Lung (tissue), 12 donors: ENCODE measurements around the gene CCDC85C. TPM values are rescaled to one million over a fixed set of nuclear protein-coding genes. Genes with fewer than 3 reads are reported as not detected.

Experiments
- ATAC-seq: fragments of 200-7000 bp; cut with Tn5 transposase; one replicate; pipeline ENCODE4 v1.9.1; 2020; ENCODE audit warnings: moderate number of reproducible peaks; ENCODE audit not compliant: insufficient read depth, low FRiP score
- DNase-seq, 3 donors: peaks; one replicate each; pipeline ENCODE4 v3.0.0-alpha.2; 2013 to 2017
- H3K27ac ChIP-seq, 2 donors: one replicate each; pipeline ENCODE4 v1.5.1; 2013; ENCODE audit warnings: mild to moderate bottlenecking in 2 of 2, moderate library complexity in 2 of 2, control low read depth in 1 of 2, inconsistent platforms in 1 of 2, low read depth in 1 of 2, low read length in 1 of 2
- H3K27me3 ChIP-seq, 3 donors: one replicate each; pipeline ENCODE4 v1.5.1; 2013; ENCODE audit warnings: low read length in 2 of 3; ENCODE audit not compliant: control insufficient read depth in 3 of 3, insufficient read depth in 3 of 3
- H3K36me3 ChIP-seq, 4 donors: one replicate each; pipeline ENCODE4 v1.5.1; 2013; ENCODE audit warnings: low read length in 4 of 4, mild to moderate bottlenecking in 1 of 4, moderate library complexity in 1 of 4; ENCODE audit not compliant: control insufficient read depth in 4 of 4, insufficient read depth in 4 of 4
- H3K4me1 ChIP-seq, 5 donors: one replicate each; pipeline ENCODE4 v1.5.1; 2013; ENCODE audit warnings: low read length in 5 of 5, mild to moderate bottlenecking in 2 of 5, moderate library complexity in 1 of 5; ENCODE audit not compliant: control insufficient read depth in 5 of 5, insufficient read depth in 5 of 5
- H3K4me3 ChIP-seq: one replicate; pipeline ENCODE4 v1.5.1; 2013; ENCODE audit warnings: mild to moderate bottlenecking, control low read depth, moderate library complexity
- H3K9ac ChIP-seq, 2 donors: one replicate each; pipeline ENCODE4 v1.5.1; 2013; ENCODE audit warnings: low read length in 2 of 2, control low read depth in 1 of 2; ENCODE audit not compliant: insufficient read depth in 1 of 2
- H3K9me3 ChIP-seq, 4 donors: one replicate each; pipeline ENCODE4 v1.5.1; 2013; ENCODE audit warnings: low read length in 3 of 4, mild to moderate bottlenecking in 1 of 4, moderate library complexity in 1 of 4; ENCODE audit not compliant: control insufficient read depth in 4 of 4, insufficient read depth in 3 of 4
- WGBS, 2 donors: extraction: QIAGEN DNeasy Blood & Tissue Kit; methylation state at CpG; one replicate each; pipeline ENCODE4 v1.1.7; 2013; 5-methylcytosine and 5-hydroxymethylcytosine counted together
- polyA plus RNA-seq, 2 donors: library from polyadenylated mRNA; stranded (reverse); fragments of 200-250 nt; gene quantifications; one replicate each; pipeline ENCODE4 v1.2.1, GENCODE V29; 2013
- total RNA-seq, 2 donors: library from RNA; depleted of rRNA in 1 of 2; stranded (reverse); fragments of >200 nt in 1 of 2; gene quantifications; one replicate each; pipeline ENCODE4 v1.2.1, GENCODE V29; 2014 to 2021
- TF ChIP-seq, protein P1 (sequence below): IDR thresholded peaks from 2 replicates; pipeline ENCODE4 v1.5.1; 2012; ENCODE audit warnings: mild to moderate bottlenecking; ENCODE audit errors: control extremely low read depth, extremely low read depth
- donor health status: control.
- donor health status: control.
- donor health status: Bipolar disorder and iron deficiency.
- donor health status: healthy.
- donor health status: DM: yes; HTN: yes; CAD: no.

The CCDC85C gene
- total and polyA plus RNA-seq, 4 donors = 2.8 to 19.8 (median 17.6) TPM

DNA sequence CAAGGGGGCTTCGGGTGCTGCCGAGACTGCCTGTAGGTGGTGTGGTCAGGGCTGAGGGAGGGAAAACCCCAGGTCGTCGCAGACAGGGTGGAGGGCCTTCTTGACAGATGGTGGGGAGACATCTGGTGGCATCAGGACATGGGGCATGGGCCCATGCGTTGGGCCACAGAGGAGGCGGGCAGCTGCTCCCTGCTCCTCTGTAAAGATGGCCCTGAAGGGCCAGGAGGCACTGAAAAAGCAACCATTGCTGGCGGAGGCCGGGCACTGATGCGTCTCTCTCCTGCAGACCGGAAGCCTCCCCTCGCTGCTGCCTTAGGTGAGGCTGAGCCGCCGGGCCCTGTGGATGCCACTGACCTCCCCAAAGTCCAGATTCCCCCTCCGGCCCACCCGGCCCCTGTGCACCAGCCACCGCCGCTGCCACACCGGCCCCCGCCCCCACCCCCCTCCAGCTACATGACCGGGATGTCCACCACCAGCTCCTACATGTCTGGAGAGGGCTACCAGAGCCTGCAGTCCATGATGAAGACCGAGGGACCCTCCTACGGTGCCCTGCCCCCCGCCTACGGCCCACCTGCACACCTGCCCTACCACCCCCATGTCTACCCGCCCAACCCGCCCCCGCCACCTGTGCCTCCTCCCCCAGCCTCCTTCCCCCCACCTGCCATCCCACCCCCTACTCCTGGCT is 94.0 kb downstream of the CCDC85C start:
- Histone ChIP-seq H3K9me3 (no peaks in the 10 kb centered on the region), H3K9ac (no peak overlapping the region), H3K27ac (no peak overlapping the region), H3K36me3 (peaks cover 13 to 74% (median 31%) of the 10 kb centered on the region in 4 donors), H3K27me3 (no peaks in the 10 kb centered on the region), H3K4me1 (peaks cover 0 to 16% (median 0%) of the 10 kb centered on the region in 5 donors), H3K4me3 (no peak overlapping the region)
- 94 to 95% methylated on average over 21 to 27 of the region's 27 CpGs for WGBS, 2 donors
- ATAC-seq = no peak
- no peak for DNase-seq
- TF ChIP-seq, protein P1, sequence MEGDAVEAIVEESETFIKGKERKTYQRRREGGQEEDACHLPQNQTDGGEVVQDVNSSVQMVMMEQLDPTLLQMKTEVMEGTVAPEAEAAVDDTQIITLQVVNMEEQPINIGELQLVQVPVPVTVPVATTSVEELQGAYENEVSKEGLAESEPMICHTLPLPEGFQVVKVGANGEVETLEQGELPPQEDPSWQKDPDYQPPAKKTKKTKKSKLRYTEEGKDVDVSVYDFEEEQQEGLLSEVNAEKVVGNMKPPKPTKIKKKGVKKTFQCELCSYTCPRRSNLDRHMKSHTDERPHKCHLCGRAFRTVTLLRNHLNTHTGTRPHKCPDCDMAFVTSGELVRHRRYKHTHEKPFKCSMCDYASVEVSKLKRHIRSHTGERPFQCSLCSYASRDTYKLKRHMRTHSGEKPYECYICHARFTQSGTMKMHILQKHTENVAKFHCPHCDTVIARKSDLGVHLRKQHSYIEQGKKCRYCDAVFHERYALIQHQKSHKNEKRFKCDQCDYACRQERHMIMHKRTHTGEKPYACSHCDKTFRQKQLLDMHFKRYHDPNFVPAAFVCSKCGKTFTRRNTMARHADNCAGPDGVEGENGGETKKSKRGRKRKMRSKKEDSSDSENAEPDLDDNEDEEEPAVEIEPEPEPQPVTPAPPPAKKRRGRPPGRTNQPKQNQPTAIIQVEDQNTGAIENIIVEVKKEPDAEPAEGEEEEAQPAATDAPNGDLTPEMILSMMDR = no peak

DNA sequence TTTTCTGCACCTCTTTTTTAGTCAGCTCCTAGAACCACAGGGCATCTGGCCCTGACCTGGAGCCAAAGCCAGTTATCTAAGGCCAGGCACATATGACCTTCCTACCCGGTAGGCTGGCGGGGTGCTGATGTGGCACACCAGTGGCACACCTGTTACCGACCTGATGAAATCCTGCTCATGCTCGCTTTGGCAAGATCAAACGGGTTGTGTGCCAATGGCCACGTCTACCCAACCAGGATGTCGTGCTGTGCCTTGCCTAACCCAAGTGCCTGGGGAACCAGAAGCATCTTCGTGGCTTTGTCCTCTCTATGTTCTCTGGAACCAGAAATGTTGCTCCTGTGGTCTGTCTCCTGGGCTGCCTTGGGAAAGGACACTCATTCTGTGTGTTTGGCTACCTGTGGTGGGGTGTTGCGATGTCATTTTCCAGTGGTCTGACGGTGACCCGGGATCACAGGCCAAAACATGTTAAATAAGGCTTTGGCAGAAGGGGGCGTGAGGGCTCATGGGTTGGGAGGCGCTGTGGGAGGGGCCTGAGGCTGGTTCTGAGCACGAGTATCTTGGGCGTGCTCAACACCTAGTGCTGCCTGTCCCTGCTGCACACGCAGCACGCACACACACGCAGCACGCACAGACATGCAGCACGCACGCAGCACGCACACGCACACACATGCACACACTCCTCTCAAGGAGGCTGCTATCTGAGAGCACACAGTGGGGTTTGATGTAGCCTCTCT is 94.9 kb downstream of the CCDC85C start:
- H3K36me3 ChIP-seq = peaks cover 16 to 70% (median 37%) of the 10 kb centered on the region in 4 donors
- peaks cover 0 to 16% (median 0%) of the 10 kb centered on the region in 5 donors for H3K4me1 ChIP-seq
- 89 to 90% methylated on average over 23 of the region's 23 CpGs for WGBS, 2 donors
- H3K9me3 ChIP-seq = no peaks in the 10 kb centered on the region
- ATAC-seq (no peak), DNase-seq (no peak)
- TF ChIP-seq, protein P1 = no peak
- no peaks in the 10 kb centered on the region for H3K27me3 ChIP-seq
- H3K4me3 ChIP-seq = no peak overlapping the region
- no peak overlapping the region for H3K9ac ChIP-seq
- no peak overlapping the region for H3K27ac ChIP-seq

DNA sequence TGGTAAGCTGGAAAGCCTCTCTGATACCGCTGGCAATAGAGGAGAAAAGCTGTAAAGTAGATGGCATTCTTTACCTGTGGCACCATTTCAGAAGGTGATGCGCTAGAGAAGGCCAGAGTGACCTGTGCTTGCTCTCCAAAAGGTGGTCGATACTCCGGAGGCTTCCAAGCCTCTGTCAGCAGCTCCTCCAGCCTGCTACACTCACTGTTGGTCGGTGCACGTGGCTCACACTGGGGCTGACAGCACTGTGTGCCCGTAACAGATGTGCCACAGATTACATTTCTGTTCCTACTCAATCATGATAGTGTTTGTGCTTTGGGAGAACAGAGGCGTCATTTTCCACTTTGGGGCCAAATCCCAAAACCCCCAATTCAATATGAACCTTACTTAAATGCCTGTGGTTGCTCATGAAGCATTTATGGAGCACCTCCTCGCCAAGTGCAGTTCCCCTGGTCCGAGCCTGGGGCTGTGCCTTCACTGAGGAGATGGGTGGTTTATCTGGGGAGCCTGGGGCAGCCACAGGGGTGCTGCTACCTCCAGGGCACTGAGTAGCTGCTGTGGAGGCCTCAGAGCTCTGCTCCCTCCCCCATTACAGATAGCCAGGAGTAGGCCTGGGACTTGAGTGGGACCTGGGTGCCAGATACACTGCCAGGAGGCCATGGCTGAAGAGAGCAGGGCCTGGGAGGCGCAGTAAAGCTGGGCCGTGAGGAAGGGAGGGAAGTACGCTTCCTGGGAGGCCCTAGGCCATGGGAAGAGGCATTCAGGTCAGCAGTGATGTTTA is 96.0 kb downstream of the CCDC85C start:
- no peak for ATAC-seq

More for the DNA sequence above, 96.0 kb downstream of the CCDC85C start:
- 94 to 95% methylated on average over 13 of the region's 13 CpGs for WGBS, 2 donors
- Histone ChIP-seq H3K27me3 (no peaks in the 10 kb centered on the region), H3K9ac (no peak overlapping the region), H3K4me3 (no peak overlapping the region), H3K36me3 (peaks cover 20 to 68% (median 40%) of the 10 kb centered on the region in 4 donors), H3K9me3 (no peaks in the 10 kb centered on the region), H3K27ac (no peak overlapping the region), H3K4me1 (peaks cover 0 to 16% (median 0%) of the 10 kb centered on the region in 5 donors)
- TF ChIP-seq, protein P1 = no peak
- no peak for DNase-seq
